Fibroblast of peridontal ligament (primary cell): ENCODE results near the gene TSN.

Experiments used
- DNase-seq: peaks from one replicate; pipeline ENCODE4 v3.0.0-alpha.2; 2010; ENCODE audit errors: extremely low read depth

The TSN gene

DNA sequence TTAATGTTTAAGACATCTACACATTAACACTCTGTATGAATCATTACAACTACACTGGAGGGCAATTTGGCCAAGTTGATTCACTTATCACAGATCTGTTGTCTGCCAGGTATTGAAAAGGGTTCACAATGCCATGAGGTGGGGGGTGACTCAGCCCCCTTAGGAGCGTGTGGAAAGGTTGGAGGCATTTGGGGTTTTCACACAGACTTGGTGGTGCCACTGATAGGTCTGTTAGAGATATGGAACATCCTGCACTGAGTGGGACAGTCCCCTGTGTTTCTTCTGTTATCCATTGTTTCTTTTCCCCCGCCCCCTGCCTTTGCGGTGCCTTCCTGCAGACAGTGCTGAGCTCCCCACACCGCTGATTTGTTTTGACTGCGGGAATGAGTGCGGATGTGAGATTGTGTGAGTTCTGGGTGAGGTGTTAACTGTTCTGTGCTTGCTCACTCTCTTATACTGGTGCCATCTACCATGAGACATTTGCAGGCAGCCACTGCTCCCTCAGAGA lies 9.3 kb upstream of the TSN start:
- DNase-seq, result no peak

DNA sequence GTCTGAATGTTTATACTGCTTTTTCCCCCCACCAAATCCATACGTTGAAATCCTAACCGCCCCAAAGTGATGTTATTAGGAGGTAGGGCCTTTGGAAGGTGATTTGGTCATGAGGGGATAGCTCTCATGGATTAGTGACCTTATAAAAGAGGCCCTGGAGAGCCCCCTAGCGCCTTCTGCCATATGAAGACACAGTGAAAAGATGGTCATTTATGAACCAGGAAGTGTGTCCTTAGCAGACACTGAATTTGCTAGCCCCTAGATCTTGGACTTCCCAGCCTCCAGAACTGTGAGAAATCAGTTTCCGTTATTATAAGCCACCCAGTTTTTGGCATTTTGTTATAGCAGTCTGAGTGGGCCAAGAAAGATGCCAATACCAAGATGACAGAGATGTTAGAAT lies 7.2 kb upstream of the TSN start:
- peak; percentile 54 for DNase-seq

DNA sequence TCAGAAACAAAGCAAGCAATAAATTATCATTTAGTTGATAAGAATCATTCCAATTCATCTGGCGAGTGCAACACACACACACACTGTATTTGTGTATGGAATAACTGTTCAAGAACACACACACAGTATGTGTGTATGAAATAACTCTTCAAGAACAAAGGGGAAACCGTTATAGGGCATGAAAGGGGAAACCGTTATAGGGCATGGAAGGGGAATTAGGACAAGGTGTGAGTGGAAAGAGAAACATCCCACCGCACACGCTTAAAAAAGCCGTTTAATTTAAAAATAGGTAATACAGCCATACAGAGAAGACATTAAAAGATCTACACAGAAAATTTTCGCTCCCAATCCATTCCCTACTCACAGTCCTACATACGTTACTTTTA lies 607 bp upstream of the TSN start:
- no peak for DNase-seq

DNA sequence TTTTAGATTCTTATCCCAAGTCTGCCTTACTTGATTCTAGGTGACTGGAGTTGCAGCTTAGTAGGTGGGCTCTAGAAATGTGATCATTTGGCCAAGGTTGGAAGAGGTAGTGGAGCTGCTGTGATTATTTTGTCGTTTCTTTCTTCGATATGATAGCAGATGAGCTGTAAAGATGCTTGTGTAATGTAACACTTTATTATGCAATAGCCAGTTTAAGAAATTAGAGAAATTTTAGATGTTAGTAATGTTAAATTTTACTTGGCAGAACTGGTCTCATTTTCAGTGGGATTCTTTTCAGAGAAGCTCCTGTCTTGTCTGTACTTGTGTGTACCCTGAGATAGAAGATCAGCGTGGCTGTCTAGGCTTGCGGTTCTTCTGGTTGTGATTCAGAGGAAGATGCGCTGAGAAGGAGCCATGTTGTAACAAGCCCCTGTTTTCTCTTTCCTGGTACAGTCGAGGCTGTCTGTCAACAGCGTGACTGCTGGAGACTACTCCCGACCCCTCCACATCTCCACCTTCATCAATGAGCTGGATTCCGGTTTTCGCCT lies 9.3 kb downstream of the TSN start:
- DNase-seq, result no peak

DNA sequence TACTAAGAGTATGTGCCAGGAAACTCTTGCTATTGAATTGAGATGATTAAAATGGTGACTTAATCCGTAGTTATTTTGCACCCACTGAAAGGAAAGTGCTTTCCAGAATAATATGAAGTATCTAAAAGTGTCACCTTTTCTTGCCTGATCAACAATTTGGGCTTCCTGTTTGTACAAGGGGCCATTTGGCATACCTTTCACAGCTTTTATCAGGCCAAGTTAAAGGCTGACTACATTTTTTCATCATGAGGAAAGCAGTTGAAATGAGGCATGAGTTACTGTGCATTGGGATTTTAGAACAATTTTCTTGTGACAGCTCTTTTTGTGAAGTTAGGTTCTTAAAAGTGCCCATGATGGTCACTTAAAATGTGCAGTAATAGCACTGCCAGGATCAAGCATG lies 11.2 kb downstream of the TSN start:
- no peak for DNase-seq

DNA sequence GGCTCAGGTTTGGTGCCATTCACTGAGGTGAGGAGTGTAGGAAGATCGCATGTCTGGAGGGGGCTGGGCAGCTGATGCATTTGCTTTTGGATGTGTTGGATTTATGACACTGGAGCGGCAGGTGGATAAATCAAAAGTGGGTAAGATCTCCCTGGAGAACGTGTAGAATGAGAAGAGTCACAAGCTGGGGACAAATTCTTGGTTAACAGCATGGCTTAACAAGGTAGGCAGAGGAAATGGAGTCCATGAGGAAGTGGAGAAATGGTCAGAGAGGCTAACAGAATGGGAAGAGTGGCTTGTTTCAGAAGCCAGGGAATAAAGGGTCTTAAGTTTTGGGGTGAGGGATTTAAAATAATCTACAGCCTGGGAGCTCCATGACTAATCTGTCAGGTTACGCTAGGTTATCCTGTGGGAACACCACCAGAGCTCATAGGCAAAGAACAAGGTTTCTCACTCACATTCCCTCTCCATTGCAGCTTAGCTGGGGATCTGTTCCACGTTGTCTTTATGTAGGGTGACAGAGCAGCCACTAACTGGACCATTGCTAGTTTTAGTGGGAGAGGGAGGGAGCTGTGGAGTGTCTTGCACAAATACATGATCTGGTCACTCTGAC lies 12.8 kb downstream of the TSN start:
- DNase-seq, result no peak

DNA sequence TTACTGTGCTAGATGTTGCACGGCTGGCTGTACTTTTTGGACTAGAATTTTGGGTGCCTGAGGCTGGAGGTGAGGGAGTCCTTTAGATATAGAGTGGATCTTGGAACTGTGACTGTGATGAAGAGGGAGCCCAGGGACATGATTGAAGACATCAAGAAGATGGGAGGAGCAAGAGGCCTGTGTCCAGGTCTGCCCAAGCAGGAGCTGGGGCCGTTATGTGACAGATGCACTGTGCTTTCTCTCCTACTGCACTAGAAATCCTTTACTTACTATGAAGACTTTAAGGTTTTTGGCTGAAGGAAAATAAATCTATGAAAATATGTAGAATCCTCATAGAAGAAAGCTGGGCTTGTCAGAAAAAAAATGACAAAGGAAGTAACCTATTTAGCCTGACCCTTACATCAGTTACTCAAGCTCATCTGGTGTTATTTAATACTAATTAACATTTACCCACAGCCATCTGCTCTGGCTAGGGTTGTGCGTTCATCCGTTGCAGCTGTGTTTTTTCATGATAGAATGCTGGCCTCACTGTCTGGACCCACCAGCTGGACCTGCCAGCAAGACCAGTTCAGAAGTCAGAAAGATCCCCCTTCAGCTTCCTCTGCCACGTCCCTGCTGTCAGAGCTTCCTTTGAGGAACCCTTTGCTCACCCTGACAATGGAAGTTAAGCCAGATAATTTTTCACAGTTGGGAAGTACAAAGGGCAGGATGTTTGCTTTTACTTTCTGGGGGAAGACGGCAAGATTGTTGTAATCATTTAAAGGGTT lies 16.7 kb downstream of the TSN start:
- peak; percentile 35 for DNase-seq

DNA sequence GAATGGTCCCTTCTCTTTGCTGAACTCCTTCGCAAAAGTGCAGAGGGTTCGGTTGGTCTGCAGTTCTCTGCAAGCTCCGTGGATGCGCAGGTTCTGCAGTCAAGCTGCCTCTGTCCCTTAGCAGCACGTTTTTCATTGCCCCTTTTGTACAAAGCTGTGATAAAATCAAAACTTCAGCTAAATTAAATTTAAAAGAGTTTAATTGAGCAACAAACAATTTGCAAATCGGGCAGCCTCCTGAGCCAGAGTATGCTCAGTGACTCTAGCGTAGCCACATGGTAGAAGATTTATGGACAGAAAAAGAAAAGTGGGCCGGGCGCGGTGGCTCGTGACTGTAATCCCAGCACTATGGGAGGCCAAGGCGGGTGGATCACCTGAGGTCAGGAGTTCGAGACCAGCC lies 18.8 kb downstream of the TSN start:
- DNase-seq, result no peak

DNA sequence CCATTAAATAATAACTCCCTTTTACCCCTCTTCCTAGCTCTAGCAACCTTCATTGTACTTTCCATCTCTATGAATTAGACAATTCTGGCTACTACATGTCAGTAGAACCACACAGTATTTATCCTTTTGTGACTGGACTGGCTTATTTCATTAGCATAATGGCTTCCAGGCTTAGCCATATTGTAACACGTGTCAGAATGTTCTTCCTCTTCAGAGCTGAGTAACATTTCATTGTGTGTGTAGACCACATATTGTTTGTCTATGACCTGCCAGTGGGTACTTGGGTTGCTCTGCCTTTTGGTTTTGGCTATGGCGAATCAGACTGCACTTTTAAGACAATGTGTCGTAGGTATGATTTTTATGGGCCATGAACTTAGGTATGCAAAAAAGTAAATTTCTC lies 20.9 kb downstream of the TSN start:
- no peak for DNase-seq

DNA sequence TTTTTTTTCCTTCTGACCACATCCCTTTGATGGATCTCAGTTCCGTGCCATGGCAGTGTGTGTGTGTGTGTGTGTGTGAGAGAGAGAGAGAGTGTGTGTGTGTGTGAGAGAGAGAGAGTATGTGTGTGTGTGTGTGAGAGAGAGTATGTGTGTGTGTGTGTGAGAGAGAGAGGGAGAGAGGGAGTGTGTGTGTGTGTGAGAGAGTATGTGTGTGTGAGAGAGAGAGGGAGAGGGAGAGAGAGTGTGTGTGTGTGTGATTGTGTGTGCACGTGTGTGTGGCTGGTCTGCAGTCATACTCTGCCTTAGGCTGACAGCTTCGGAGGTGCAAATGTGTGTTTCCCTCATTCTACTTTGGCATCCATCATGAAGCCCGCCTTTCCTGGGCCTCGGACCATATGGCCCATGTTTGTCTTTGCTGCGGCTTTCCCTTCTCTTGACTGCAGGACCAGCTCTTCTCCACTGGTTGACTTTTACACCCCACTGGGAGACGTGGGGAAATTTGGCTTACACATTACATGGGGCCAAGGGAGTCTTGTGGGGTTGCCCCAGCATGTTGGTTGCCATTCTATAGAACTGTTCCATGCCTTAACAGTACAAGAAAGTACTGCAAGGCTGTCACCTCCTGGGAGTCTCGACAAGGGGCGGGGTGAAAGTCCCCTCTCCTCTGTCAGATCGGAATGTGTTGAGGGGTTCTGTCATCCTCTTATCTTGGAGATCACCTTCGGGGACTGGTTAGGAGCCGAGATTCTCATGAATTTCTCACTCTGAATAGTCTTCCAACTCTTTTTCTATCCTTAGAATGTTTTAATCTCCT lies 21.6 kb downstream of the TSN start:
- DNase-seq, result no peak

DNA sequence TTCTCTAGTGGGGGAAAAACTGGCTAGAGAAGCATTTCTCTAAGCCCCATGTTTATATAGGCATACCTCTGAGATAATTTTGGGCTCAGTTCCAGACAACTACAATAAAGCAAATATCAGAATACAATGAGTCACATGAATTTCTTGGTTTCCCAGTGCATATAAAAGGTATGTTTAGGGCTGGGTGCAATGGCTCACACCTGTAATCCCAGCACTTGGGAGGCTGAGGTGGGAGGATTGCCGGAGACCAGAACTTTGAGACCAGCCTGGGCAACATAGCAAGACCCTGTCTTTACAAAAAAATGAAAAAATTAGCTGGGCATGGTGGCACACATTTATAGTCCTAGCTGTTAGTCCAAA lies 22.2 kb downstream of the TSN start:
- no peak for DNase-seq

DNA sequence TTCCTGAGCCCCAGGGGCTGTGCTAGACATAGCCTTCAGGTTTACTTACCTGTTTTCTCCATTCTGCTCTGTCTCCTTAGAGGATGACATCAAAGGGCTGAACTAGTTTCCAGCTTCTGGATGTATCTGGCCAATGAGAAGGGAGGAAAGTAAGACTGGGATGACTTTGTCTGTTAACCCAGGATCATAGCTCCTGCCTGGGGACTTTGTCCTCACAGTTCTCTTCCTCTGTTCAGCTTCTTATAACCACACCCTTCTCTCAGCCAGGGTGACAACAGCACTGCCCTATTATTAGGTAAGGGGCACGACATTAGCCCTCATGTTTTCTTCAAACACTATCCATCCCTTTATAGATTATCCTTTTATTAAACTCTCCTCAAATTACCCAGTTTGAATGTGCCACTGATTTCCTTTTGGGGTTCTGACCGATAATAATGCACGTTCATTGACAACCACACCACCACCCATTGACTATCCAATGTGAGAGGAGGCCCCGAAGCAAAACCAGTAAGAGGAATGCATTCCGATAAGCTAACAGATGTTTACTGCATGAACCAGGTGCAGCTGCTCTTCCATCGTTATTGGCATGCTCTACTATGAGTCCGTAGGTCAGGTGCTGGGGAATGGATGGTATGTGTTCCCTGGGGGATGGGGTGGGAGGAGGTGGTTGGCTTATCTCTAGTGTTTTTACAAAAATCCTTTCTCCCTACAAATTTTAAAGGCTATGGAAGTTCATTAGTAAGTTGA lies 23.5 kb downstream of the TSN start:
- DNase-seq, result no peak

DNA sequence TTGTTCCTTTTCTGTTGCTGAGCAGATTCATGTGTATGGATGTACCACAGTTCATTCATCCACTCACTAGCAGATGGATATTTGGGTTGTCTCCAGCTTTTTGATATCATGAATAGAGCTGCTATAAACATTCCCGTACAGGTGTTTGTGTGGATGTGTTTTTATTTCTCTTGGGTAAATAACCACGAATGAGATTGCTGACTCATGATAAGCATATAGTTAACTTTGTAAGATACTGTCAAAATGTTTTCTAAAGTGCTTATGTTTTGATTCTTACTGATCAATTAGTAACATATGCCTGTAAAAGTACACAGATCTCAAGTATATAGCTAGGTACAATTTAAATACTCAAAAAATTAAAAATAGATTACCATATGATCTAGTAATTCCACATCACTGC lies 27.7 kb downstream of the TSN start:
- DNase-seq, result no peak

DNA sequence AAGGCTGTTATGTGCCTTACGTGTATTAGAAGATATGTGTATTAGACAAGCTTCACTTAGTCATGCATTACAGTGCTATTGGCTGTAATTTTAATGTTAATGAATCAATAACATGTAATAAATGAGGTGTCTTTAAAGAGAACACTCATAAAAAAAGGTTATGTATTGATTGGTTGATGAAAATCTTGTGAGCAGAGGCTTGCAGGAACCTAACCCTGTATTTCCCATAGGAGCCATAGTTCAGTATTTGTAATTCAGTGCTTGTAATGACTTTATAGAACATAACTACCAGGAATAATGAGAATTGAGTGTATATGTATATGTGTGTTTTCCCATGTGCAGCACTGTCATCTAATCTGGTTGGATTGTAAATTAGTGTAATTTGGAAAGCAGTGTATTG lies 33.2 kb downstream of the TSN start:
- no peak for DNase-seq

DNA sequence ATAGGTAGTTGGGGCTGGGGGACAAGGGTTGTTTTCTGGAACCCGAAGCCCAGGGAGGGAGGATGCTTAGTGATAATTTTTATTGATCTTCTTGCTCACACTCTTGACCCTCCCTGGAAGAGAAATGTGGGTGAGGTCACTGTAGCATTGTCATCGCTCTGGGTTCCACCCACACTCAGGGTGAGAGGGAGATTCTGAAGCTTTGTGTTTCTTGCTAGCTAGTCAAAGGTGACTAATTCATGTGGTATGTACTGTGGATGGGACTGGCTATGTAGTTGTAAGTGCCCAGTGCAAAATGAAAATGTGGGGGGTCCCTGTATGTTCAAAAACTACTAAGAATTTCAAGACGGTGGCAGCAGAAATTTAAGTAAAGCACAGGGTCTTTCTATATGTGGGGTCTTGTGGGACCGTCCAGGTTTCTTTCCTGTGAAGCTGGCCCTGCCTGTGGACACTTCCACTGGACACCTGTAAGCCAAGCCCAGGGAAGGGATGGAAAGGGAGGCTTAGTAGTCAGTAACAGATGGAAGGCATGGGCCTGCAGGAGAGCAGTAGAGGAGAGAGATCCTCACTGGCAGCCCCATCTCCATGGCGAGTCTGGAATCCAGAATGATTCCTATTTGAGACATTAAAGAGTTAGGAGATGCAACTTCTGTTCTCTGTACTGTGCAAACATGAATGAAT lies 35.0 kb downstream of the TSN start:
- DNase-seq, result peak; percentile 72

DNA sequence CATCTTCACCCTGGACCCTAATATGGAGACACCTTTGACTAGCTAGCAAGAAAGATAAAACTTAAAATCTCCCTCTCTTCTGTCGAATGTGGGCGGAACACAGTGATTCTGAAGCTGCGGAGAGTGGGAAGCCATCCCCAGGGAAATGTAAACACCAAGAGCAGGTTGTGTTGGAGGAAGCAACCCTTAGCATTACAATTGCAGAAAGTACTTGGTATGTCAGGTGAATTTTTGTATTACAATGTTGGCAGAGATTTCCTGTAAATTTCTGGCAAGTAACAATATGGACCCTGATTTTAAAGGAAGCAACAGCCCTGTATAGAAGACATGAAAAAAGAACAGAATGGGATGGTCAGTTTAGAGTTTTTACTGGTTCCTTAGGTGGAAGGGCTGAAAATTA lies 35.8 kb downstream of the TSN start:
- no peak for DNase-seq

DNA sequence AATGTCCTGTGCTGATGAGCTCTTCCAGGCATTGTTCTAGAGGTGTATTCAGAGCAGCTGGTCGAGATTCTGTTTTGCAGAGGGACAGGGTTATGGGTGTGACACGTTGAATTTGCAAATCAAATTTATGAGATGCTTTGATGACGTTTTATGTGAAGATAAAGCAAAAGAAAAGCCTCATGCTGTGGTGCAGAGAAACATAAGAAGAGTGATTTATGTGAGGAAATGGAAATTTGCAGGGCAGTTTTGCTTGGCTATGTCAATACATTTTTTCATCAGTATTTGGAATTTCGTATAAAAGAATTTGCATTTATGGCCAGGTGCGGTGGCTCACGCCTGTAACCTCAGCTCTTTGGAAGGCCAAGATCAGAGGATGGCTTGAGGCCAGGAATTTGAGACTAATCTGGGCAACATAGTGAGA lies 36.4 kb downstream of the TSN start:
- DNase-seq, result no peak

DNA sequence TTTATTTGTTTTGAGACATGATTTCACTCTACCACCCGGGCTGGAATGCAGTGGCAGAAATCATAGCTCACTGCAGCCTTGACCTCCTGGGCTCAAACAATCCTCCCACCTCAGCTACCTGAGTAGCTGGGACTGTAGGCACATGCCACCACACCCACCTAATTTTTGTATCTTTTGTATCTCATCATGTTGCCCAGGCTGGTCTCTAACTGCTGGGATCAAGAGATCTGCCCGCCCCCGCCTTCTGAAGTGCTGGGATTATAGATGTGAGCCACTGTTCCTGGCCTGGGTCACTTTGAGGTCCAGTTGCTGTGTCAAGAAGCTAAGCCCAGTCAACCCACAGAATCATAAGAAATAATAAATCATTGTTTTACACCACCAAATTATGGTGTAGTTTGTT lies 38.4 kb downstream of the TSN start:
- DNase-seq, result no peak

DNA sequence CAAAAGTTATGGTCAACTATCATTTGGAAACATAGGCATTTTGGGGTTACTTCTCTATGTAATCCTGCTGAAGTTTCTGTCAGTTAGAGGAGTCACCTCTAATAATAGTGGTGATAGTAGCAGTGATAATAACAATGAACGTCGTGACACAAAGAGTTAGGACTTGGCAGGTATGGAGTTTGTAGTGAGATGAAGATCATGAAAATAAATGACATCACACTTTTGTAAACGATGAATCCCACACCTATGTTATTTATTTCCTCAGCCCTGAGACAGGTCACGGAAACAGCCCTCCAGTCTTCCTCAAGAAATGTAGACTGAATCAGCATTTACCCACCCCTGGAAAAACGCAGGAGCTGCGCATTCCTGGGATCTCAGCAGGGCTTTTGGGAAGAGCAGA lies 38.8 kb downstream of the TSN start:
- DNase-seq, result no peak

DNA sequence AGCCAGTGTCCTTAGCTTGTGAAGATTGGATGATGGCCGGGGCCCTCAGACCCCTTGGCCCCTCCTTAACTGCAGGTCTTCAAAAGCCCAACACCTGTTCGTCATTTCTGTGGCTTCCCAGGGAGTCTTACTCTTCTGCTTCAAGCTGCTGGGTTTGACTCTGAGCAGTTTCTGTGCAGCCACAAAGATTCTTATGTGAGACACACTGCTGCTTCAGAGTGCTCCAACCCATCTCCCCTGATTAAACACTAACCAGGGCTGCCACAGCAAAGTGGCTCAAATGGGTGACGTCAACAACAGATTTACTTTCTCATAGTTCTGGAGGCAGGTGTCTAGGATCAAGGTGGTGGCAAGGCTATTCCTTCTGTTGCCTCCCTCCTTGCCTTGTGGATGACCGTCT lies 40.8 kb downstream of the TSN start:
- no peak for DNase-seq

DNA sequence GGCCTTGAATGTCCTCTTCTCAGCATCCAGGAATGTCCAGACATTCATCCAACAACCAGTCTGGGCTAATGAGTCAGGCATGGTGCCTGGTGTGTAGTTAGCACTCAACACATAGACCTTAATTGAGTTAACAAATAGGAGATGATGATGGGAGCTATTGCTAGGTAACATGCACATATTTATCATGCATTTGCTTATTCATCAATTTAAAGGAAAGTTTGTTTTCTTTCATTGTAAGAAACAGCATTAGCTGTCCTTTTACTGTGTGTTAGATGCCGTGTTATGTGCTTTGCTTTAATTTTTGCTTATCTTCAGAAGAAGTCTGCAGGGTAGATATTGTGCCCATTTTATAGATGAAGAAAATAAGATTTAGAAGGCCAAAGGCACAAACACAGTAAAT lies 43.2 kb downstream of the TSN start:
- DNase-seq, result no peak
